GM23248 (cell line): Measurements from ENCODE around the gene SEPTIN6.

Source experiments
- EZH2 ChIP-seq: fragments of 200-600 bp; sonication (generic); IDR thresholded peaks from 2 replicates; pipeline ENCODE4 v1.6.1; 2018; ENCODE audit warnings: antibody characterized with exemption, mild to moderate bottlenecking; ENCODE audit not compliant: insufficient read depth, poor library complexity, severe bottlenecking
- EZH2phosphoT487 ChIP-seq: fragments of 200-600 bp; sonication (generic); IDR thresholded peaks from 2 replicates; pipeline ENCODE4 v1.6.1; 2018; ENCODE audit warnings: antibody characterized with exemption, moderate library complexity, mild to moderate bottlenecking, low read depth; ENCODE audit not compliant: insufficient read depth

DNA sequence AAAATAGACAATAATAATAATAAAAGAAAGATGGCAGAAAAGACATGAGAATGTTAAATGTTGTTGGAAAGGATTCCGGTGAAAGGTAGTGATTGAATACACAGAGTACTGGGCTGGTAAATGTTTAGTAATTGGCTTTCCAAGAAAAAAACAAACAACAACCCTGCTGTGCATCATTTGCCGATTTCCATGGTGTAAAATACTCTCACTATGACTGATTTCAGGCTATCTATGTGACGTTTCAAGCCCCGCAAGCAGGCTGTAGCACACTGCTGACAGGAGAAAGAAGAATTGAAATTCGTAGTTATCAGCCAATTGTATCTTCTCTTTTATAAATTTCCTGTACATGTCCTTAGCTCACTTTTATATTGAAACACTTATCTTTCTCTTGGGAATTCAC is 13.6 kb upstream of the SEPTIN6 start:
- TF ChIP-seq EZH2: no peak
- TF ChIP-seq EZH2phosphoT487: no peak
